ENCODE data around the gene ANAPC4.
A peak's percentile ranks its signal among the peaks of the same experiment; 100 is the strongest.
"Not testable (repeated sequence)": the region's sequence is repeated elsewhere in the genome, so short reads cannot be mapped to it uniquely, and the experiment has no call there.

The ANAPC4 gene

GRCh38 chr4:25376754-25377571, at the start of gene ANAPC4:
Gene ANAPC4 (plus strand): TSS chr4:25377263. CDS start chr4:25377428, 165 bp downstream.
- peak; percentile 90 to 92 for DNase-seq

GRCh38 chr4:25328463-25328862, 48.6 kb upstream of the ANAPC4 start:
- not testable (repeated sequence) for DNase-seq

GRCh38 chr4:25330335-25330734, 46.7 kb upstream of the ANAPC4 start:
- DNase-seq: no peak

- no peak for DNase-seq
Observed at GRCh38 chr4:25330905-25331808, 45.9 kb upstream of the ANAPC4 start.

- DNase-seq: no peak
Observed at GRCh38 chr4:25343671-25344070, 33.4 kb upstream of the ANAPC4 start.

GRCh38 chr4:25345744-25346143, 31.3 kb upstream of the ANAPC4 start:
- no peak for DNase-seq

GRCh38 chr4:25346913-25347312, 30.1 kb upstream of the ANAPC4 start:
- DNase-seq: no peak

GRCh38 chr4:25347473-25347872, 29.6 kb upstream of the ANAPC4 start:
- DNase-seq: no peak

- no peak for DNase-seq
Observed at GRCh38 chr4:25347971-25348370, 29.1 kb upstream of the ANAPC4 start.

GRCh38 chr4:25350561-25350960, 26.5 kb upstream of the ANAPC4 start:
- no peak for DNase-seq

GRCh38 chr4:25351777-25352416, 25.2 kb upstream of the ANAPC4 start:
- no peak for DNase-seq

- no peak for DNase-seq
Observed at GRCh38 chr4:25356068-25356467, 21.0 kb upstream of the ANAPC4 start.

- DNase-seq: no peak
Observed at GRCh38 chr4:25358515-25359275, 18.4 kb upstream of the ANAPC4 start.

GRCh38 chr4:25361253-25361652, 15.8 kb upstream of the ANAPC4 start:
- DNase-seq: no peak

GRCh38 chr4:25367004-25367621, 9.9 kb upstream of the ANAPC4 start:
- peak; percentile 11 to 49 for DNase-seq

- no peak for DNase-seq
Observed at GRCh38 chr4:25367877-25368276, 9.2 kb upstream of the ANAPC4 start.

GRCh38 chr4:25368315-25368714, 8.7 kb upstream of the ANAPC4 start:
- DNase-seq: no peak

GRCh38 chr4:25370242-25370641, 6.8 kb upstream of the ANAPC4 start:
- no peak for DNase-seq

- not testable (repeated sequence) for DNase-seq
Observed at GRCh38 chr4:25372549-25372948, 4.5 kb upstream of the ANAPC4 start.

- peak in 1 of 2 experiments; percentile 29 for DNase-seq
Observed at GRCh38 chr4:25377572-25378436, 741 bp downstream of the ANAPC4 start.

GRCh38 chr4:25378437-25378743, 1.3 kb downstream of the ANAPC4 start:
- no peak for DNase-seq
